CD4-positive, alpha-beta T cell treated with Interferon alpha-2 for 1 hour (primary cell): Measurements from ENCODE around the gene GRIFIN.

ENCODE experiments used
- DNase-seq, 2 donors: peaks; one replicate each; pipeline ENCODE4 v3.0.0-alpha.2; 2020 to 2022

The GRIFIN gene

GRCh38 chr7:2497500-2498336, 21.5 kb upstream of the GRIFIN start:
- DNase-seq = no peak

GRCh38 chr7:2497065-2497464, 20.9 kb upstream of the GRIFIN start:
- no peak for DNase-seq

- DNase-seq = no peak
These were observed 20.2 kb upstream of the GRIFIN start for GRCh38 chr7:2496375-2496774.

GRCh38 chr7:2495418-2496299, 19.5 kb upstream of the GRIFIN start:
- DNase-seq = no peak

GRCh38 chr7:2494191-2495130, 18.3 kb upstream of the GRIFIN start:
- DNase-seq = no peak

GRCh38 chr7:2493205-2494164, 17.3 kb upstream of the GRIFIN start:
- no peak for DNase-seq

- DNase-seq = no peak
These were observed 15.8 kb upstream of the GRIFIN start for GRCh38 chr7:2492038-2492437.

GRCh38 chr7:2490181-2490651, 14.0 kb upstream of the GRIFIN start:
- no peak for DNase-seq

- DNase-seq = no peak
These were observed 12.5 kb upstream of the GRIFIN start for GRCh38 chr7:2488681-2489080.

GRCh38 chr7:2488272-2488645, 12.1 kb upstream of the GRIFIN start:
- DNase-seq = no peak

- no peak for DNase-seq
These were observed 11.5 kb upstream of the GRIFIN start for GRCh38 chr7:2487586-2488271.

GRCh38 chr7:2484868-2485267, 8.7 kb upstream of the GRIFIN start:
- DNase-seq = no peak

- no peak for DNase-seq
These were observed 7.3 kb upstream of the GRIFIN start for GRCh38 chr7:2483494-2483893.

- no peak for DNase-seq
These were observed 6.7 kb upstream of the GRIFIN start for GRCh38 chr7:2482725-2483451.

- DNase-seq = no peak
These were observed 5.0 kb upstream of the GRIFIN start for GRCh38 chr7:2481195-2481594.

- DNase-seq = no peak
These were observed 3.8 kb upstream of the GRIFIN start for GRCh38 chr7:2480070-2480408.

- DNase-seq = no peak
These were observed 3.3 kb upstream of the GRIFIN start for GRCh38 chr7:2479276-2480069.

GRCh38 chr7:2478800-2479199, 2.6 kb upstream of the GRIFIN start:
- no peak for DNase-seq

- no peak for DNase-seq
These were observed 2.2 kb upstream of the GRIFIN start for GRCh38 chr7:2478399-2478785.
